SK-N-SH (cell line): ENCODE measurements around the gene OBP2A. TPM values are rescaled to one million over a fixed set of nuclear protein-coding genes. Genes with fewer than 3 reads are reported as not detected.

Experiments used
- CTCF ChIA-PET: fragments of 300-600, 350-600 bp; formaldehyde crosslinking; extraction: SDS; loops from one replicate; lab custom pipeline; 2021; lab: Yijun Ruan, JAX
- POLR2A ChIA-PET: fragments of 350-600 bp; sonication (Branson Sonifier 250); formaldehyde crosslinking; extraction: SDS; loops from one replicate; lab custom pipeline; 2020; ENCODE audit warnings: antibody characterized with exemption, inconsistent platforms; lab: Yijun Ruan, JAX
- DNase-seq: peaks from one replicate; pipeline ENCODE4 v3.0.0; 2012
- H2AFZ ChIP-seq: fragments of 200-600 bp; sonication (generic); 2 replicates; pipeline ENCODE4 v1.8.1; 2016; ENCODE audit warnings: antibody characterized with exemption, mild to moderate bottlenecking, low read depth
- H3F3A ChIP-seq: fragments of 200-600 bp; sonication (generic); replicated peaks from 2 replicates; pipeline ENCODE3; 2016; ENCODE audit warnings: antibody characterized with exemption, mild to moderate bottlenecking; ENCODE audit not compliant: insufficient read depth
- H3K27ac ChIP-seq, 2 experiments: fragments of 200-500 bp in 1 of 2; fragments of 200-600 bp in 1 of 2; sonication (Bioruptor generic) in 1 of 2; sonication (generic), shearing (Covaris generic) in 1 of 2; 2 replicates each; pipeline versions ENCODE4 v1.5.1 to v1.6.1; 2014 to 2016; ENCODE audit warnings: low read depth in 2 of 2, inconsistent platforms in 1 of 2, low read length in 1 of 2, mild to moderate bottlenecking in 1 of 2, mixed read lengths in 1 of 2
- H3K27me3 ChIP-seq: fragments of 200-600 bp; sonication (generic), shearing (Covaris generic); 2 replicates; pipeline ENCODE4 v1.6.1; 2016; ENCODE audit warnings: mixed run types; ENCODE audit not compliant: insufficient read depth
- H3K36me3 ChIP-seq, 2 experiments: fragments of 200-500 bp in 1 of 2; fragments of 200-600 bp in 1 of 2; sonication (Bioruptor generic) in 1 of 2; sonication (generic) in 1 of 2; replicated peaks in 1 of 2; 2 replicates each; pipeline versions ENCODE3 to v1.5.1; 2014 to 2016; ENCODE audit warnings: low read length in 1 of 2, mild to moderate bottlenecking in 1 of 2; ENCODE audit not compliant: insufficient read depth in 2 of 2, control insufficient read depth in 1 of 2
- H3K4me1 ChIP-seq, 2 experiments: fragments of 200-500 bp in 1 of 2; fragments of 200-600 bp in 1 of 2; sonication (Bioruptor generic) in 1 of 2; sonication (generic), shearing (Covaris generic) in 1 of 2; 2 replicates each; pipeline versions ENCODE4 v1.5.1 to v1.6.1; 2014 to 2016; ENCODE audit warnings: low read depth in 1 of 2, low read length in 1 of 2, mixed run types in 1 of 2; ENCODE audit not compliant: insufficient read depth in 2 of 2, control insufficient read depth in 1 of 2
- H3K4me2 ChIP-seq: fragments of 200-600 bp; sonication (generic), shearing (Covaris generic); 2 replicates; pipeline ENCODE4 v1.6.1; 2017; ENCODE audit warnings: mixed run types
- H3K4me3 ChIP-seq, 2 experiments: fragments of 200-500 bp in 1 of 2; fragments of 200-600 bp in 1 of 2; sonication (Bioruptor generic) in 1 of 2; sonication (generic), shearing (Covaris generic) in 1 of 2; 2 replicates each; pipeline versions ENCODE4 v1.5.1 to v1.8.1; 2014 to 2016; ENCODE audit warnings: low read depth in 2 of 2, inconsistent platforms in 1 of 2, low read length in 1 of 2, mild to moderate bottlenecking in 1 of 2, mixed read lengths in 1 of 2, moderate library complexity in 1 of 2
- H3K79me2 ChIP-seq: fragments of 200-600 bp; sonication (generic); 2 replicates; pipeline ENCODE4 v1.8.1; 2017; ENCODE audit warnings: mild to moderate bottlenecking; ENCODE audit not compliant: insufficient read depth
- H3K9ac ChIP-seq: fragments of 200-600 bp; sonication (generic); 2 replicates; pipeline ENCODE4 v1.6.1; 2017; ENCODE audit warnings: mixed run types
- H3K9me2 ChIP-seq: fragments of 200-600 bp; sonication (generic); 2 replicates; pipeline ENCODE4 v1.6.1; 2017; ENCODE audit warnings: mixed run types
- H3K9me3 ChIP-seq: fragments of 200-600 bp; sonication (generic); 2 replicates; pipeline ENCODE4 v1.6.1; 2017; ENCODE audit warnings: mixed run types, mild to moderate bottlenecking, moderate library complexity
- H4K20me1 ChIP-seq: fragments of 200-600 bp; sonication (generic); 2 replicates; pipeline ENCODE4 v1.6.1; 2017; ENCODE audit warnings: mild to moderate bottlenecking, mixed run types; ENCODE audit not compliant: insufficient read depth
- CHD2 ChIP-seq: fragments of 150-350 bp; IDR thresholded peaks from 2 replicates; pipeline ENCODE4 v1.6.1; 2018; ENCODE audit warnings: low read length; ENCODE audit not compliant: partially characterized antibody
- EZH2phosphoT487 ChIP-seq: fragments of 200-600 bp; sonication (generic); IDR thresholded peaks from 2 replicates; pipeline ENCODE4 v1.6.1; 2017; ENCODE audit warnings: low read depth, mixed run types, mild to moderate bottlenecking, antibody characterized with exemption, moderate library complexity, borderline replicate concordance
- FOSL2 ChIP-seq: IDR thresholded peaks from 2 replicates; pipeline ENCODE4 v1.4.0; 2012; ENCODE audit warnings: low read depth, mild to moderate bottlenecking, moderate library complexity, borderline replicate concordance
- MXI1 ChIP-seq: IDR thresholded peaks from 2 replicates; pipeline ENCODE4 v1.6.1; 2012; ENCODE audit warnings: mild to moderate bottlenecking, low read depth, low read length, improper control_type of control experiment
- NFIC ChIP-seq: IDR thresholded peaks from 2 replicates; pipeline ENCODE4 v1.4.0; 2012; ENCODE audit warnings: borderline replicate concordance
- NRF1 ChIP-seq: IDR thresholded peaks from 2 replicates; pipeline ENCODE4 v1.6.1; 2012; ENCODE audit warnings: low read depth, mild to moderate bottlenecking, low read length
- RAD21 ChIP-seq: IDR thresholded peaks from 2 replicates; pipeline ENCODE4 v1.6.1; 2012; ENCODE audit warnings: mild to moderate bottlenecking, low read length
- RCOR1 ChIP-seq: fragments of 150-350 bp; IDR thresholded peaks from 2 replicates; pipeline ENCODE4 v1.6.1; 2017; ENCODE audit warnings: antibody characterized with exemption, low read length
- SIN3A ChIP-seq: IDR thresholded peaks from 2 replicates; pipeline ENCODE4 v1.6.1; 2012; ENCODE audit warnings: low read depth, mild to moderate bottlenecking, low read length, moderate library complexity, borderline replicate concordance
- SMC3 ChIP-seq: IDR thresholded peaks from 2 replicates; pipeline ENCODE4 v1.6.1; 2012; ENCODE audit warnings: low read depth, low read length, improper control_type of control experiment
- TAF1 ChIP-seq: IDR thresholded peaks from 2 replicates; pipeline ENCODE4 v1.6.1; 2012; ENCODE audit warnings: low read depth, mild to moderate bottlenecking, low read length, moderate library complexity, borderline replicate concordance
- YY1 ChIP-seq: IDR thresholded peaks from 2 replicates; pipeline ENCODE4 v1.4.0; 2012; ENCODE audit warnings: low read depth, mild to moderate bottlenecking
- WGBS: methylation state at CpG from one replicate; pipeline ENCODE4 v1.1.6; 2017; ENCODE audit warnings: low lambda C conversion rate; 5-methylcytosine and 5-hydroxymethylcytosine counted together
- polyA plus RNA-seq, 3 experiments: library from polyadenylated mRNA; depleted of rRNA; stranded (reverse); fragments of >200 nt; gene quantifications; 2 replicates each; pipeline ENCODE4 v1.2.3, GENCODE V29; 2012
- TF ChIP-seq, protein P1 (sequence below): IDR thresholded peaks from 2 replicates; pipeline ENCODE4 v1.4.0; 2012; ENCODE audit warnings: low read depth

The OBP2A gene
- polyA plus RNA-seq, 1 of the 3 experiments (the other 2 are of a cell fraction) = not detected

DNA sequence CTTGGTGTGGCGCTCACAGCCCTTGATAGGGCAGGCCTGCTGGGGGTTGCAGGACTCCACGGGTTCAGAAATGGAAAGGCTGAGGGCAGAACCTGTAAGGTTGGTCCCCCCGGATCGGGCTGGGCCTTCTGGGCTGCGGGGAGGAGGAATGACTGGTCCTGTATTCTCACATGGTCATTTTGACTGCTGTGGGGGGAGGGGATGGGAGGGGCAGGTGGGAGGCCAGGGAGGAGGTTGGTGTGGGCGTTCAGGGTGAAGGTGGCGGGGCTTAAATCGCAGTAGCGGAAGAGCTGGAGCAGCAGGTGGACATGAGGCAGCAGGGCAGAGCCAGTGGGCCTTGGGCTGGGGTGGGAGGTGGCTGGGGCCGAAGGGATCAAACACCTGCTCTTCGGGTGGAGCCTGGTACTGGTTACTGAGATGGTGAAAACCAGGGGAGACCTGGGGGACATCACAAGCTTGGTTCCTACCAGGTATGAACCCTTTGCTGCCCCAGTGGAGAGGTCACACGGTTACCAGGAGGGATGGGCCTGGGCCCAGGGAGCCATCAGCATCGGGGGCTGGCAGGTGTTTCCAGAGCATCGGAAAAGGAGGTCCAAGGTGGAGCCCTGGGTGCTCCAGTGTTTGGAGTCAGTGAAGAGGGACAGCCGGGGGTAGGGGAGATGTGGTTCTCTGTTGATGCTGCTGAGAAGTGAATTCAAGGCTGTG lies 43.6 kb upstream of the OBP2A start (continued):
- TF ChIP-seq YY1 (no peak), MXI1 (no peak), EZH2phosphoT487 (no peak), SMC3 (no peak), TAF1 (no peak)

DNA sequence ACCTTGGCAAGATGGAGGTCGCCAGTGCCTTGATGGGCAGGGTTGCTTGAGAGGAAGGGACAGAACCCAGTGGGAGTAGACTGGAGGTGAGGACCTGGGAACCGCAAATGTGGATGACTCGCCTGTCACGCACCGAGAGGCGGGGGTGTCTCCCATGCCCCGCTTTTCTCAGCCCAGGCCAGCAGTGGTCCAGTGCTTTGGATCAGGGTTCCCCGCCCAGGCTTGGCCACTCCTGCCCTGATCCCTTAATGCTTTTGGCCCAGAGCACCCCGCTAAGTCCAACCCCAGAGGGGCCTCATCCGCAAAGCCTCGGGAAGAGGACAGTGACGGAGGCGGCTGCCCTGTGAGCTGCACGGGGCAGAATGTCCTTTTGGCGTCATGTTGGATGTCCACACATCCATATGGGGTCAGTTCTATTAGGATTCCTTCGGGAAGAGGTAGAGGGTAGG lies 43.0 kb upstream of the OBP2A start:
- no peaks in the 10 kb centered on the region for H3F3A ChIP-seq

DNA sequence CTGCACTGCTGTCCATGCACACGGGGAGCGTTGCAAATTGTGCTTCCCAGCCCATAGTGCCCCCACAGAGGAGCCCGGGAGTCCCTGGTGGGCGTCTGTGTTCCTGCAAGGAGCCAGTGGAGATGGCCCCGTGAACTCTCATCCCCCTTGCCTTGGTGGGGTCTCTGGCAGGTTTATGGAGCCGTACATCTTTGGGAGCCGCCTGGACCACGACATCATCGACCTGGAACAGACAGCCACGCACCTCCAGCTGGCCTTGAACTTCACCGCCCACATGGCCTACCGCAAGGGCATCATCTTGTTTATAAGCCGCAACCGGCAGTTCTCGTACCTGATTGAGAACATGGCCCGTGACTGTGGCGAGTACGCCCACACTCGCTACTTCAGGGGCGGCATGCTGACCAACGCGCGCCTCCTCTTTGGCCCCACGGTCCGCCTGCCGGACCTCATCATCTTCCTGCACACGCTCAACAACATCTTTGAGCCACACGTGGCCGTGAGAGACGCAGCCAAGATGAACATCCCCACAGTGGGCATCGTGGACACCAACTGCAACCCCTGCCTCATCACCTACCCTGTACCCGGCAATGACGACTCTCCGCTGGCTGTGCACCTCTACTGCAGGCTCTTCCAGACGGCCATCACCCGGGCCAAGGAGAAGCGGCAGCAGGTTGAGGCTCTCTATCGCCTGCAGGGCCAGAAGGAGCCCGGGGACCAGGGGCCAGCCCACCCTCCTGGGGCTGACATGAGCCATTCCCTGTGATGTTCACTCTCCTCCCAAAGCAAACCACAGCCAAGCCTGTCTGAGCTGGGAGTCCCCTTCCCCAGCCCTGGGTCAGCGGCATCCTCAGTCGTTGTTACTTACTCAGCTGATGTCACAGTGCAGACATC lies 42.3 kb upstream of the OBP2A start:
- H3K4me2 ChIP-seq = no peak overlapping the region
- H3K9me3 ChIP-seq = no peaks in the 10 kb centered on the region
- H2AFZ ChIP-seq = no peak overlapping the region
- H3K9ac ChIP-seq = no peak overlapping the region
- no peaks in the 10 kb centered on the region for H3F3A ChIP-seq
- no peak overlapping the region for H3K4me3 ChIP-seq
- WGBS = 94% methylated on average over 28 of the region's 41 CpGs
- H3K4me1 ChIP-seq = peaks cover 6 to 19% of the 10 kb centered on the region in 2 experiments; a peak in 3 of 4 replicates
- CTCF ChIA-PET = interaction anchor here (0.6 to 2.4 kb wide), 18 partner anchors 9 to 134 kb away, joined by 3 to 23 read pairs (median 5); no protein-coding TSS in a partner anchor
- no peak overlapping the region; a peak in 1 of 4 replicates for H3K27ac ChIP-seq
- no peak for DNase-seq
- TF ChIP-seq TAF1 = no peak
- TF ChIP-seq EZH2phosphoT487 = no peak
- no peak for TF ChIP-seq RCOR1
- no peak for TF ChIP-seq SIN3A
- TF ChIP-seq, protein P1, sequence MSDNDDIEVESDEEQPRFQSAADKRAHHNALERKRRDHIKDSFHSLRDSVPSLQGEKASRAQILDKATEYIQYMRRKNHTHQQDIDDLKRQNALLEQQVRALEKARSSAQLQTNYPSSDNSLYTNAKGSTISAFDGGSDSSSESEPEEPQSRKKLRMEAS = no peak
- no peak for TF ChIP-seq NFIC
- no peak for TF ChIP-seq NRF1
- no peak for TF ChIP-seq RAD21
- POLR2A ChIA-PET = interaction anchor here (2.3 kb wide), 1 partner anchor 23 kb away, joined by 8 read pairs; no protein-coding TSS in a partner anchor
- H3K27me3 ChIP-seq = no peaks in the 10 kb centered on the region
- H3K79me2 ChIP-seq = peaks cover 19% of the 10 kb centered on the region
- H3K9me2 ChIP-seq = no peaks in the 10 kb centered on the region
- H4K20me1 ChIP-seq = peaks cover 22% of the 10 kb centered on the region
- H3K36me3 ChIP-seq = peaks cover 3 to 33% of the 10 kb centered on the region in 2 experiments

More for the DNA sequence above, 43.0 kb upstream of the OBP2A start:
- no peaks in the 10 kb centered on the region for H3K27me3 ChIP-seq
- DNase-seq = no peak
- peaks cover 19% of the 10 kb centered on the region for H3K79me2 ChIP-seq
- H3K27ac ChIP-seq = no peak overlapping the region
- H4K20me1 ChIP-seq = peaks cover 22% of the 10 kb centered on the region
- peaks cover 3 to 33% of the 10 kb centered on the region in 2 experiments for H3K36me3 ChIP-seq
- no peak overlapping the region for H3K4me2 ChIP-seq
- no peak overlapping the region for H2AFZ ChIP-seq
- H3K9me3 ChIP-seq = no peaks in the 10 kb centered on the region
- ChIA-PET POLR2A (no interaction called here), CTCF (no interaction called here)
- 94% methylated on average over 14 of the region's 16 CpGs for WGBS
- H3K4me1 ChIP-seq = peaks cover 6 to 19% of the 10 kb centered on the region in 2 experiments; a peak in 3 of 4 replicates
- no peak for TF ChIP-seq RCOR1
- TF ChIP-seq FOSL2 = no peak
- no peak for TF ChIP-seq CHD2
- H3K4me3 ChIP-seq = no peak overlapping the region
- H3K9me2 ChIP-seq = no peaks in the 10 kb centered on the region
- no peak overlapping the region for H3K9ac ChIP-seq
